ENCODE data around the gene STK35.

The STK35 gene

GRCh38 chr20:2108498-2108897, 6.9 kb downstream of the STK35 start:
- H2AFZ ChIP-seq (ENCODE audit: low read depth) = no peak overlapping the region
- H4K20me1 ChIP-seq (ENCODE audit: insufficient read depth) = no peaks in the 10 kb centered on the region
- no peaks in the 10 kb centered on the region for H3K27me3 ChIP-seq (ENCODE audit: insufficient read depth, low read depth)
- no peak overlapping the region for H3K4me3 ChIP-seq (IDR thresholded peaks at IDR 0.05; ENCODE audit: insufficient read depth, low read depth, low read length)
- H3K4me2 ChIP-seq = no peak overlapping the region
- H3K9ac ChIP-seq = no peak overlapping the region
- H3K36me3 ChIP-seq (ENCODE audit: insufficient read depth) = no peaks in the 10 kb centered on the region
- peaks cover 10% of the 10 kb centered on the region for H3K4me1 ChIP-seq (ENCODE audit: low read depth, poor library complexity, severe bottlenecking)
- H3K27ac ChIP-seq = no peak overlapping the region
- H3K79me2 ChIP-seq (ENCODE audit: insufficient read depth, low read depth) = peaks cover 53% of the 10 kb centered on the region
- no peak for TF ChIP-seq CTCF (conservative IDR thresholded peaks at IDR 0.05; ENCODE audit: low read depth, low read length)

GRCh38 chr20:2108987-2109386, 7.4 kb downstream of the STK35 start:
- no peak for TF ChIP-seq CTCF (conservative IDR thresholded peaks at IDR 0.05; ENCODE audit: low read depth, low read length)
- Histone ChIP-seq H3K36me3 (ENCODE audit: insufficient read depth) (no peaks in the 10 kb centered on the region), H3K4me2 (no peak overlapping the region), H3K4me1 (ENCODE audit: low read depth, poor library complexity, severe bottlenecking) (peaks cover 10% of the 10 kb centered on the region), H3K27me3 (ENCODE audit: insufficient read depth, low read depth) (no peaks in the 10 kb centered on the region), H2AFZ (ENCODE audit: low read depth) (no peak overlapping the region), H3K9ac (no peak overlapping the region), H3K4me3 (IDR thresholded peaks at IDR 0.05; ENCODE audit: insufficient read depth, low read depth, low read length) (no peak overlapping the region), H3K79me2 (ENCODE audit: insufficient read depth, low read depth) (peaks cover 49% of the 10 kb centered on the region), H4K20me1 (ENCODE audit: insufficient read depth) (no peaks in the 10 kb centered on the region), H3K27ac (no peak overlapping the region)

GRCh38 chr20:2109425-2110210, 8.0 kb downstream of the STK35 start:
- Histone ChIP-seq H3K4me3 (IDR thresholded peaks at IDR 0.05; ENCODE audit: insufficient read depth, low read depth, low read length) (no peak overlapping the region), H3K27me3 (ENCODE audit: insufficient read depth, low read depth) (no peaks in the 10 kb centered on the region), H4K20me1 (ENCODE audit: insufficient read depth) (no peaks in the 10 kb centered on the region), H3K4me2 (no peak overlapping the region), H3K27ac (no peak overlapping the region), H3K36me3 (ENCODE audit: insufficient read depth) (no peaks in the 10 kb centered on the region), H2AFZ (ENCODE audit: low read depth) (no peak overlapping the region), H3K9ac (no peak overlapping the region), H3K4me1 (ENCODE audit: low read depth, poor library complexity, severe bottlenecking) (peaks cover 6% of the 10 kb centered on the region), H3K79me2 (ENCODE audit: insufficient read depth, low read depth) (peaks cover 42% of the 10 kb centered on the region; the same call in 1 of the 2 replicates)
- TF ChIP-seq CTCF (conservative IDR thresholded peaks at IDR 0.05; ENCODE audit: low read depth, low read length) = no peak

GRCh38 chr20:2112910-2113309, 11.3 kb downstream of the STK35 start:
- Histone ChIP-seq H2AFZ (ENCODE audit: low read depth) (no peak overlapping the region), H3K27me3 (ENCODE audit: insufficient read depth, low read depth) (no peaks in the 10 kb centered on the region), H3K4me2 (no peak overlapping the region), H3K79me2 (ENCODE audit: insufficient read depth, low read depth) (peaks cover 20% of the 10 kb centered on the region; the same call in 1 of the 2 replicates), H3K4me3 (IDR thresholded peaks at IDR 0.05; ENCODE audit: insufficient read depth, low read depth, low read length) (no peak overlapping the region), H3K9ac (no peak overlapping the region), H4K20me1 (ENCODE audit: insufficient read depth) (no peaks in the 10 kb centered on the region), H3K4me1 (ENCODE audit: low read depth, poor library complexity, severe bottlenecking) (no peaks in the 10 kb centered on the region), H3K36me3 (ENCODE audit: insufficient read depth) (no peaks in the 10 kb centered on the region), H3K27ac (no peak overlapping the region)
- TF ChIP-seq CTCF (conservative IDR thresholded peaks at IDR 0.05; ENCODE audit: low read depth, low read length) = no peak

Data from KMS-11 (cell line).